Natural killer cell treated with Interleukin-12 subunit alpha and Interleukin-12 subunit beta and Interleukin-15 and Interleukin-18, amount 100 ng/mL, for 72 hours (primary cell): ENCODE measurements around the gene WNT16. TPM values are rescaled to one million over a fixed set of nuclear protein-coding genes. Genes with fewer than 3 reads are reported as not detected.
"Not testable (repeated sequence)": the region's sequence is repeated elsewhere in the genome, so short reads cannot be mapped to it uniquely, and the experiment has no call there.

Source experiments
- ATAC-seq, 2 donors: fragments of 150-1000 bp; cut with Tn5 transposase in 1 of 2; sonication (Bioruptor Pico), chemical (Tn5 transposase) in 1 of 2; 2 replicates each; pipeline ENCODE4 v1.10.0; 2021
- DNase-seq: peaks from one replicate; pipeline ENCODE4 v3.0.0; 2022; ENCODE audit warnings: low spot score
- H3K27ac Mint-ChIP-seq, 2 donors: 1 replicate in 1 of 2; 2 replicates in 1 of 2; pipeline ENCODE4 v1.8.0; 2022; ENCODE audit warnings: mixed read lengths in 2 of 2, mild to moderate bottlenecking in 1 of 2, moderate library complexity in 1 of 2
- H3K27me3 Mint-ChIP-seq, 2 donors: 1 replicate in 1 of 2; 2 replicates in 1 of 2; pipeline ENCODE4 v1.8.0; 2022; ENCODE audit warnings: mixed read lengths in 2 of 2
- H3K36me3 Mint-ChIP-seq: one replicate; pipeline ENCODE4 v1.8.0; 2022; ENCODE audit warnings: mixed read lengths
- H3K4me1 Mint-ChIP-seq, 2 donors: 1 replicate in 1 of 2; 2 replicates in 1 of 2; pipeline ENCODE4 v1.8.0; 2022; ENCODE audit warnings: low read depth in 2 of 2, mixed read lengths in 2 of 2, mild to moderate bottlenecking in 1 of 2
- H3K4me3 Mint-ChIP-seq: one replicate; pipeline ENCODE4 v1.8.0; 2022; ENCODE audit warnings: mixed read lengths
- H3K9me3 Mint-ChIP-seq: 2 replicates; pipeline ENCODE4 v1.8.0; 2022; ENCODE audit warnings: mixed read lengths
- total RNA-seq, 2 donors: library from RNA; stranded (reverse); gene quantifications; one replicate each; pipeline ENCODE4 v1.2.3, GENCODE V29; 2022

Gene WNT16
- total RNA-seq, 2 donors from 2014 or later, result not detected

DNA sequence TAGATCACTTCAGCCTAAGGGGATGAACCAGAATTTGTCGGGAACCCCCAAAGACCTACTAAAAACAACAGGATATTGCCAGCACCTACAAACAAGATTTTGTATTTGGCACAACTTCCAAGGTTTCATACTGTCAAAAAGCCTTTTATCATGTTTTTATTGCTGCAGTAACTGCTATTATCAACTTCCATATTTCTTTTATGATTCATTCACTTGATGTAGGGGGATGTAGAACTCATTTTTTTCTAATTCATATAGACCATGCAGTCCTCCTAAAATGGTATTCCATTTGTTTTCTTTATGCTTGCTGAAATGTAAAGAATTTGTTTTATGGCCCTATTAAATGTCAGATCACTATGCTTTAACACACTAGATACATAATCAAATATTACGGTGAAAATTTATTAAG is 30.0 kb upstream of the WNT16 start:
- DNase-seq (no peak), ATAC-seq (no peak)
- no peak overlapping the region for H3K4me3 Mint-ChIP-seq
- peaks cover 11 to 26% of the 10 kb centered on the region in 2 donors for H3K27me3 Mint-ChIP-seq
- H3K4me1 Mint-ChIP-seq, result no peaks in the 10 kb centered on the region
- H3K36me3 Mint-ChIP-seq, result no peaks in the 10 kb centered on the region
- no peak overlapping the region for H3K27ac Mint-ChIP-seq
- peaks cover 2% of the 10 kb centered on the region for H3K9me3 Mint-ChIP-seq

DNA sequence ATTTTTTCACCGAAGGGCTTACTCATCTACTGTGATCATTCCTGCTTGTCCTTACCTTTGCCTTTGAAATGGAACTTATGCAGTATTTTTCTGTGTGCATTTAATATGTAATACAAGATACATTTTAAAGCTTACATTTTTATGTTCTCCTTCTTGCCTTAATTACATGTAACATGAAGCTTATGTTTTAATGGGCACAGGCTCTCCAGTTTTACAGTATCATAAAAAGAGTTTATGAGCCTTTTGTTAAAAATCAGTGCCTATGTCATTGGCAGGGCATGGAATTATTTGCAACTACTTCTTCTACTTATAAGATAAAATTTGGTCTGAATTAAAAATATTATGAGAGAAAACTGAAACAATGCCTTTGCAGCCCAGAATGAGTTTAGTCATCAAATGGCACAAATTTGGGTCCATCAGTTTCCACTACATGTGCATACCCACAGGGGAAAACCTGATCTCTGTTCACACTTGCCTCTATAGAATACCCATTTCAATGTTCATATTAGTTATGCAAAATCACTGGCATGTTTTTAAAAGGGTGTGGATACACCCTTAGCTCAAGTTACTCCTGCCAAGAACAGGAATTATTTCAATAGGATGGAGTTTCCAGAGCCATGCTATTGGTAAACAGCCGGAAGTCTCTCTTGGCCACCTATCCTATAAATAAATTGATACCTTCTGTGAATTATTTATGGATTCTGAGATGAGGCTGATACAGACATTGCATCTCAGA is 27.9 kb upstream of the WNT16 start:
- no peaks in the 10 kb centered on the region for H3K4me1 Mint-ChIP-seq
- no peaks in the 10 kb centered on the region for H3K9me3 Mint-ChIP-seq
- DNase-seq, result no peak
- H3K4me3 Mint-ChIP-seq, result no peak overlapping the region
- no peak overlapping the region for H3K27ac Mint-ChIP-seq
- peaks cover 11 to 27% of the 10 kb centered on the region in 2 donors for H3K27me3 Mint-ChIP-seq
- no peaks in the 10 kb centered on the region for H3K36me3 Mint-ChIP-seq
- no peak for ATAC-seq

DNA sequence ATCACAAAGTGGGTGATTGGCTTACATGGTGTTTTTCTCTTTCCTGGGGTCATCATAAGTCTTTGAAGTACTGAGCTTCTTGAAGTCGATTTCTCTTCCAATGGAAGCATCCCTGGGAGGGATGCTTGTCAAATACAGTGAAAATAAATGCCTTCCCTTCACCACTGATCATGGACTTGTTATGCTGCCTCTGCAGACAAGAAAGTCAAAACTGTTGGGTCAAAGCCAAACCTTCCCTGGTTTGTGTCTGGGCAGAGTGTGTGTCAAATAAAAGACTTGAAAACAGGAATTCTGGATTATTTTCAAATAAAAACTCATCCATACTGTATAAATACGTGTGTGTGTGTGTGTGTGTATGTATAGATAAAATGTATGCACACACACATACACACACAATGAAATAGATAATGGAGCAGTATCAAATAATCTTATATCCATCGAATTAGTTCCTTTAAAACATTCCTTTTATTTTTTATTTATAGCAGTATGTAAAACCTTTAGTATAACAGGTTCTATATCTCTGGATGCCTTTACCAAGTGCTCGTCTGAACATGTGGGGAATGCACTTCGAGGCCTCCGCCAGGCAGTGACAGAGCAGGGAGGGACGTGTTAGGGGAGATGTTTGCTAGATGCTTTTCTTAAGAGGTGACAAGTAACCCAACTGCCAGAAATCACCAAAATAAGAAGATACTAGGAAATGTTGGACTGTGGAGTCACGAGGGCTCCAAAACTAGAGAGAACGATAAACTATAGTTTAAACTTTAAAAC is 27.2 kb upstream of the WNT16 start:
- Mint-ChIP-seq H3K27ac (no peak overlapping the region), H3K27me3 (peaks cover 16 to 35% of the 10 kb centered on the region in 2 donors), H3K36me3 (no peaks in the 10 kb centered on the region), H3K9me3 (no peaks in the 10 kb centered on the region), H3K4me1 (no peaks in the 10 kb centered on the region), H3K4me3 (no peak overlapping the region)
- ATAC-seq (no peak), DNase-seq (no peak)

DNA sequence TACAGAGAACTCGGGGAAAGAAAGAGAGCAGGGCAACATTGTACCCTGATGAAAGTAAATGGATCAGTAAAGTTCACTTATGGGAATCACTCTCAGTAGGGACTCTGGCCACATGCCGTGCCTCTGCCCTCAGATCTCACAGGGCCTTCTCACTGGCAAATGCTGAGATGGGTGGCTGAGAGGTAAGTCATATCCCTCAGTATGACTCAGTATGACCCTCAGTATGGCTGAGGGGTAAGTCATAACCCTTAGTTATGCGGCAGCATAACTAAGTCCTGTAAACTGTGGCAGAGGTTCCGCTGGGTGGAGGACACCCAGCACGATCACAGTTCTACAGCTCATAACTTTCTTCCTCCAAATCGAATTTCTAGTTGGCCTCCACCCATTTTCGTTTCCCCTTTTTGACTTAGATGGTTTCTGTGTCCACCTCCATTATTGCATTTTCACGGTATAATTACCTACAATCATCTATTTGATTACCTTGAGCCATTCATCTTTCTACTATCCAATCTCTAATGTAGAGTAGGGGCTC is 26.5 kb upstream of the WNT16 start:
- Mint-ChIP-seq H3K4me1 (no peaks in the 10 kb centered on the region), H3K9me3 (no peaks in the 10 kb centered on the region), H3K36me3 (no peaks in the 10 kb centered on the region), H3K4me3 (no peak overlapping the region), H3K27me3 (peaks cover 21 to 40% of the 10 kb centered on the region in 2 donors), H3K27ac (no peak overlapping the region)
- peak in 1 of 2 donors; percentile 41 for ATAC-seq
- DNase-seq, result no peak

DNA sequence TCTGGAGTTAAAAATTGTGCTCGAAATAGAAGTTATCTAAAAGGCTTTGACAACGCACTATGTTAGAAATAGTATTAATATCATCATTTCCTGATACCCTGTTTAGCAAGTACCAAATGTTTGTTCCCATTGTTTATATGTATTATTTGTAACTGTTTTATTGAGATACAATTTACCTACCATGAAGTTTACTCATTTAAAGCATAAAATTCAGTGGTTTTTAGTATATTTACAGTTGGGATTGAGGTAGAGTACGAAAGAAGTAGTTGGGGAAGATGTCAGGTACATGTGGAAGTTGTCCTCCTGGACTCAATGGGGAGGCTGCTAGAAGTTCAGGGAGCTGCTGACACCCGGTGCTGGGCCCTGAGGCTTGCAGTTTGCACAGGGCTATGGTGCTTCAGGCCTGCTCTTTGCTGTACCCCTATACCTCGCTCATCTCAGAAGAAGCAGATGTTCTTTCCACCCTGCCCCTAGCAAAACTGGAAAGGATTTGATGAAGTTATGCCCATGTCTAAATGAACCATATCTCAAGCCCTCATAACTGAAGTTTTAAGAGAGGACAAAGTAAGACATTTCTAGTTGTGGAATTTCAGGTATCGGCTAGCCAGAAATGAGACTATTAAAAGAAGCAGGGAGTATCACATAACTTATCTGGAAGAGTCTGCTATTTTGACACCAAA is 25.2 kb upstream of the WNT16 start:
- DNase-seq, result no peak
- H3K4me1 Mint-ChIP-seq, result no peaks in the 10 kb centered on the region
- no peak for ATAC-seq
- no peaks in the 10 kb centered on the region for H3K9me3 Mint-ChIP-seq
- H3K36me3 Mint-ChIP-seq, result no peaks in the 10 kb centered on the region
- H3K27ac Mint-ChIP-seq, result no peak overlapping the region
- H3K27me3 Mint-ChIP-seq, result peaks cover 22 to 44% of the 10 kb centered on the region in 2 donors
- no peak overlapping the region for H3K4me3 Mint-ChIP-seq

DNA sequence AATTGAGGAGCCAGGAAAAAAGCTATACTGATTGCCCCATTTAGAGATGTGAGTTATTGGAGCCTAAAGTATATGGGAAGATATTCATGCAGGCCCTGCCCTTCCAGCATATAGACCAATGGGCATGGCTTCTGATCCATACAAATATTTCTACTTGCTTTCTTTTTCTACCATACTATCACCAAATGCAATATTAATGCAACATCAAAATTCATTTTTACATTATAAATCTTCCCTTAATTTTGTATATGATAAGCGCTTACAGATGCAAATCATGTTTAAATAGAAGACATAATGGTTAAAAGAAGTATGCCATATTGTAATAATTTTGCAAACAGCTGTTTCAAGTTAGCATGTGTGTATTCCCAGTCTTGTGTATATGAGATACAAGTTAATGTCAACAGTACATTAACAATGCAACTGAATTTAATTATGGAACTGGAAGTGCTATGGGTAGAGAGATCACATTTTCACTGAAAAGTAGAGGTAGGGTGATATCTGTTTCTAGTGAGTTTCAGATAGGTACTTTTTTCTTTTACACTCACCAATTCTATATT is 24.6 kb upstream of the WNT16 start:
- no peak for ATAC-seq

DNA sequence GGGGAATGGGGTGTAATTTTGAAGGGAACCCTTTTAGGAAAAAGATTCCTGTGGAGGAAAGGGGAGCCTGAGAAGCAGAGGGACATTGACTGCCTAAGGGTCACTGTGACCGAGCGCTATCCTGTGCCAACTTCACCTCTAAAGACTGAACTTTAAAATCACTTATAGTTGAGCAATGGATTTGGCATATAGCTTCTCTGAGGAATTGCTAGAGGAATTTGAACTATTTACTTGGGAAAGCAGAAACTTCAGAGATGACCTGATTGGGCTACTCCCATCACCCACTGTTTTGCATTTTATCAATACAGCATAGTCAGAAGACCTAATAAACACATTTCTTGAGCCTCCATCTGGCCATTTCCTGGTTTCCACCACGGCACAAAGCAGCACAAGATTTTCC is 23.7 kb upstream of the WNT16 start:
- no peaks in the 10 kb centered on the region for H3K4me1 Mint-ChIP-seq
- H3K36me3 Mint-ChIP-seq, result no peaks in the 10 kb centered on the region
- DNase-seq (no peak), ATAC-seq (no peak)
- no peak overlapping the region for H3K27ac Mint-ChIP-seq
- H3K4me3 Mint-ChIP-seq, result no peak overlapping the region
- H3K9me3 Mint-ChIP-seq, result no peaks in the 10 kb centered on the region
- H3K27me3 Mint-ChIP-seq, result peaks cover 28 to 50% of the 10 kb centered on the region in 2 donors

More for the DNA sequence above, 24.6 kb upstream of the WNT16 start:
- no peaks in the 10 kb centered on the region for H3K4me1 Mint-ChIP-seq
- H3K36me3 Mint-ChIP-seq, result no peaks in the 10 kb centered on the region
- DNase-seq, result no peak
- no peaks in the 10 kb centered on the region for H3K9me3 Mint-ChIP-seq
- peaks cover 23 to 44% of the 10 kb centered on the region in 2 donors for H3K27me3 Mint-ChIP-seq
- no peak overlapping the region for H3K27ac Mint-ChIP-seq
- no peak overlapping the region for H3K4me3 Mint-ChIP-seq

DNA sequence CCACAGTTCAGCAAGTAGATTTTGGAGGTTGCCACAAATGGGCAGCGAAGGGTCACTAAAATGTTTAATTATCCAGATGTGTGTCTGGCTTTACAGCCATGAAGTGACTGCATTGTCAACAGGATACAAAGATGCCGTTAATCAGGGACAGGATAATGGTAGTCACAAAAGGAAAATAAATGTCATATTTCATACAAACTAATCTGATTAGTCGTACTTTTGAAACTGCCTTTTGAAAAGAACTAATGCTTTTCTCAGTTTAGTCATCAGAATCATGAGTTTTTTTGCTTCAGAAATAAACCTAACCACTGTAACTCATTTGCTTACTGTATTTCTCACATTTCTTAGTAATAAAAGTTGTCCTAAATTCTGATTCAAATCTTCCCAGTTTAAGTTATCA is 22.2 kb upstream of the WNT16 start:
- Mint-ChIP-seq H3K9me3 (no peaks in the 10 kb centered on the region), H3K27ac (no peak overlapping the region), H3K4me3 (no peak overlapping the region), H3K4me1 (no peaks in the 10 kb centered on the region), H3K27me3 (peaks cover 29 to 60% of the 10 kb centered on the region in 2 donors), H3K36me3 (no peaks in the 10 kb centered on the region)
- no peak for DNase-seq
- ATAC-seq, result no peak

DNA sequence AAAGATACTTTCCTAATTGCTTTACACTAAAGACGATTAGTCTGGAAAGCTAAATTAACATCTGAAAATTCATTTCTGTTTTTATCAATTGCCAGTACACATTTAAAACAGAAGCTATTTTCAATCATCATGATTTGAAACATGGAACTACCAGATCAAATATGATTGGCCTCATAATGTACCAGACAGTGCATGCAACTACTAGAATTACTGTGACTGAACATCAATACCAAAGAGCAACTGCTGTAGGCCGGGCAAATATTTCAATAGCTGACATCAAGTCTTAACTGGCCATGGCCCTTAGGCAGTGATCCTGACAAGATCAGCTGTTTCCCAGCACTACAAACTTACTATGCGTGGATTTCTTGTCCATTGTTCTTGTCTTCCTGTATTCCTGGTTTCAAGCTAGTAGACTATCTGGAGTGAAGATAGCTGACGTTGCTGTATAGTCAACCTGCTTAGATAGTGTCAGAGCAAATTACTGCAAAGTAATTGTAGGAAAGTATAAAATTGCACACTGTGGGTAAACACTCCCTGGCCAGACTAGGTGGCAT is 21.7 kb upstream of the WNT16 start:
- Mint-ChIP-seq H3K4me1 (no peaks in the 10 kb centered on the region), H3K4me3 (no peak overlapping the region), H3K36me3 (no peaks in the 10 kb centered on the region), H3K9me3 (no peaks in the 10 kb centered on the region), H3K27me3 (peaks cover 26 to 54% of the 10 kb centered on the region in 2 donors), H3K27ac (no peak overlapping the region)
- ATAC-seq (no peak), DNase-seq (no peak)

DNA sequence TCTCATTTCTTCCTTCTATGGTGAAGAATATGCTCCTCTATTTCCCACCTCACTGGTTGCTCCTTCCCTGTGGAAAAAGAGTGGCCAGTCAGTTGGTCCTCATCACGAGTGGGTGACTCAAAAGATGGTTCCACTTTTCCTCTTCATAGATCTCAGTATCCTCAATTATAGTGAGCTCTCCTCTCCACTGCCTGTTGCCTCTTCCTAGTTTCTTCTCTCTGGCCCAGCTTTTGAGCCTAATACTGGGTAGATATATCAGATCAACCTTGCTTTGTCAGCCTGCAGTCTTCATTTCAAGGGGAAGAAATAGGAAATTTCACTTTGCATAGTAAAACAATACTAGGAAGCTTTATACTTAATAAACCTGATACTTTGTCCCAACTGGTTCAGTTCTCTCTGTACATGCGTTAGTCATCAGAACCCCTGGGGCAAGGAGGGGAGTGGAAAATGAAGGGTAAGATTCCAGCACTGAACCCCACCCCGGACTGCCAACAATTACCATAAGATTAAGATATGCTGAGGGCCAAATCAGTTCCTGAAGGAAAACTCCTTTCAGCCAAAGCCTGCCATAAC is 15.5 kb upstream of the WNT16 start:
- no peaks in the 10 kb centered on the region for H3K9me3 Mint-ChIP-seq
- no peaks in the 10 kb centered on the region for H3K36me3 Mint-ChIP-seq
- ATAC-seq, result no peak
- peaks cover 23 to 59% of the 10 kb centered on the region in 2 donors for H3K27me3 Mint-ChIP-seq
- no peak for DNase-seq
- H3K4me3 Mint-ChIP-seq, result no peak overlapping the region
- H3K27ac Mint-ChIP-seq, result no peak overlapping the region
- H3K4me1 Mint-ChIP-seq, result no peaks in the 10 kb centered on the region

DNA sequence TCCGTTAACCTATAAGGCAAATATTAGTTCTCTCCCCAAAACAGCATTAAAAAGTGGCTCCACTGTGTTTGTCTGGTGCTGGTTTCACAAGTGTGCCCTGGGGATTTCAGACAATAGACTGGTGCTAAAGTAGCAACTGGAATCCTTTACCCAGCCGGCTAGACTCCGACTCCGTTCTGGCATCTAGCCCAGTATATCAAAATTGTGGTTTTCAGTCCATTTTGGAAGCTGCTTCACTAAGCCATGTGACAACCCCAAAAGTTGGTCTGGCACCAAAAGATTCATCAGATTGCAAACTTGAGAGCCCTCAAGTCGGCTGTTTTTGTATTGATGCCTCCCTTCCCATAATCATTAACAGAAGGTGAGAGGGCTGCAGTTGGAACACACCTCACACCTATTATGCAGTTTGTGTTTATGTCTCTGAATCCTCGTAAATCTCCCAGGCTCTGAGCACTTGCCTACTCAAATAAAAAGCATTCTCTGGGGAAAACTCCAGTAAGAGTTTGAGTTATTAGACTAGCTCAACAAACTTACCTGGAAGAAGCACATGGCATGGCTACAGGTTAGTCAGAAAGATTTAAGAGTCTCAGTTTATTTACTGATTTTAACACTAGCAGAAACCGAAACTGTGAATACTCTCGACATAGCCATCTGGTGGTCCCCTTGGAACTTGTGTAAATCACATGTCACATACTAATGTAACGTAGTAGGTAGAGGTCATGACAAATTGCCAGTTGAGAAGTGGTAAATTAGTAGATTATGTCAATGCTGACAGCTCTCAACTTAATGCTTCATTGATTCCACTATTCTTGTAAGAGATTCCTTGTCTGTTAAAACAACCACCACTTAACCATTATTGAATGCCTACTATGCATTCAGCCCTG is 14.8 kb upstream of the WNT16 start:
- Mint-ChIP-seq H3K27me3 (peaks cover 23 to 66% of the 10 kb centered on the region in 2 donors), H3K4me1 (no peaks in the 10 kb centered on the region), H3K9me3 (no peaks in the 10 kb centered on the region), H3K27ac (no peak overlapping the region), H3K36me3 (no peaks in the 10 kb centered on the region), H3K4me3 (no peak overlapping the region)
- DNase-seq (no peak), ATAC-seq (no peak)

DNA sequence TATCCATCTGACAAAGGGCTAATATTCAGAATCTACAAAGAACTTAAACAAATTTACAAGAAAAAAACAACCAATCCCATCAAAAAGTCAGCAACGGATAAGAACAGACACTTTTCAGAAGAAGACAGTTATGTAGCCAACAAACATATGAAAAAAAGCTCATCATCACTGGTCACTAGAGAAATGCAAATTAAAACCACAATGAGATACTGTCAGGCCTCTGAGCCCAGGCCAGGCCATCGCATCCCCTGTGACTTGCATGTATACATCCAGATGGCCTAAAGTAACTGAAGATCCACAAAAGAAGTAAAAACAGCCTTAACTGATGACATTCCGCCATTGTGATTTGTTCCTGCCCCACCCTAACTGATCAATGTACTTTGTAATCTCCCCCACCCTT is 13.6 kb upstream of the WNT16 start:
- ATAC-seq, result not testable (repeated sequence)

More for the DNA sequence above, 13.6 kb upstream of the WNT16 start:
- not testable (repeated sequence) for H3K36me3 Mint-ChIP-seq, DNase-seq, H3K27ac Mint-ChIP-seq, H3K4me1 Mint-ChIP-seq, H3K4me3 Mint-ChIP-seq, H3K9me3 Mint-ChIP-seq
- peaks cover 17 to 60% of the 10 kb centered on the region in 2 donors for H3K27me3 Mint-ChIP-seq
